ENCODE results near the gene CYSRT1. TPM values are rescaled to one million over a fixed set of nuclear protein-coding genes. Genes with fewer than 3 reads are reported as not detected.
A peak's percentile ranks its signal among the peaks of the same experiment; 100 is the strongest.

Gene CYSRT1, protein sequence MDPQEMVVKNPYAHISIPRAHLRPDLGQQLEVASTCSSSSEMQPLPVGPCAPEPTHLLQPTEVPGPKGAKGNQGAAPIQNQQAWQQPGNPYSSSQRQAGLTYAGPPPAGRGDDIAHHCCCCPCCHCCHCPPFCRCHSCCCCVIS
- 0.55 TPM for polyA plus RNA-seq (2013, experiment 1 of 2; ENCODE audit: insufficient read length)
- polyA plus RNA-seq (2013, experiment 2 of 2; ENCODE audit: insufficient read length): 0.62 TPM

DNA sequence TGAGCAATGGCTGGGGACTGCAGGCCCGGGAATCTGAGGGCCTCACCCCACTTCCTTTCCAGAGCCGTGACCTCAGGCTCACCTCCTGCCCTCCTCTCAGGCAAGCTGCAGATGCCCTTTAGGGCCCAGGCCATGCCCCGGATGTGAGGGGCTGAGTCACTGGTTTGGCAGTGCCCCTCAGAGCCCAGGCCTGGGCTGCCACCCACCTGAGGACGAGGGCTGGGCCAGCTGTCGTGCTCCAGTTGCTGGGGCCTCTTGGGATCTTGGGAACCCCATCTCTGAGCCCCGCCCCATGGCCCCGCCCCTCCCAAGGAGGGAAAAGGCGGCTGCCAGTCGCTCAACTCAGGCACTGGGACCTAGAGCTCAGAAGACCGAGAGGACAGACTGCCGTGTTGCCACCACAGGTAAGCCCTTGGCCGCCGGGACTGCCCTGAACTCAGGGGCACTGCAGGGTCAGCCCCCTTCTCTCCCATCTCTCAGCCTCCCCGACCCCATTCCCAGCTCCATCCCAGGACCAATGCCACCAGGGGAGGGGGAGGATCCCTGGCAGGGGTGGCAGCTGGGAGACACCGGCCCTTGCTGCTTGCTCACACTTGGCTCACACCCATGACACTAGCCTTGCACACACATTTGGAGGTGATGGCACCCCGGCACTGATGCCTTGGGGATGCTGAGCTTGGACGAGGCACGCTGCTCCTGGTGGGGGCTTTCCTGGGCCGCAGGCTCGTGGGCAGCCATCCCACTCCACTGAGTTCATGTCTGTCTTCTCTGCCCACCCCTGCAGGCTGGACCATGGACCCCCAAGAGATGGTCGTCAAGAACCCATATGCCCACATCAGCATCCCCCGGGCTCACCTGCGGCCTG is at the start of gene CYSRT1:
Gene CYSRT1, plus strand, starts transcription at position 345 of the 865 bp plus-strand sequence. Its CDS starts 448 bp downstream, at position 793.
- DNase-seq: no peak

DNA sequence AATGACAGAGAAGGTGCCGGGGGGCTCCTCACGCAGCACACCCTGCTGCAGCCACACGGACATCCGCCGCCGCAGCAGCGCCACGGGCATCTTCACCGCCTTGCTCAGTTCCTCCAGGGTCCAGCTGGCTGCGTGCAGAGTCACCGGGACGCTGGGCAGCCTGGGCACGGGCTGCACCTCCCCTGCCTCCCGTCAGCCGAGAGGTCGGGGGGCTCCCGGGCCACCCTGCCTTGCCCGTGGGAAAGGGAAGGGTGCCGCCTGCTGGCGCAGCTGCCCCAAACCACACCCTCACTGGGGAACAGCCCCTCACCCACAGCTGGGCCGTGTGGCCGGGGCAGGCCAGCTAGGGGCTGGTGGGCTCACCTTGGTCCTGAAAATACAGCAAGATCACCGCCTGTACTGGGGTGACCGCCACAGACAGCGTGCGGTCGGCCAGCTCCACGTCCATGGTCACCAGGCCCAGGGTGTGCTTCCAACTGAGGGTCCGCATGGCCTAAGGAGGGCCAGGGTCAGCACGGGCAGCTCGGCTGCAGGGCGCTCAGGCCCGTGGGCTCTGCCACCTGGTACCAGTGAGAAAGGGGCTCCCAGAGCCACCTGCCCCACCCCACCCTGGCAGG is 49.5 kb upstream of the CYSRT1 start:
- no peak for DNase-seq

DNA sequence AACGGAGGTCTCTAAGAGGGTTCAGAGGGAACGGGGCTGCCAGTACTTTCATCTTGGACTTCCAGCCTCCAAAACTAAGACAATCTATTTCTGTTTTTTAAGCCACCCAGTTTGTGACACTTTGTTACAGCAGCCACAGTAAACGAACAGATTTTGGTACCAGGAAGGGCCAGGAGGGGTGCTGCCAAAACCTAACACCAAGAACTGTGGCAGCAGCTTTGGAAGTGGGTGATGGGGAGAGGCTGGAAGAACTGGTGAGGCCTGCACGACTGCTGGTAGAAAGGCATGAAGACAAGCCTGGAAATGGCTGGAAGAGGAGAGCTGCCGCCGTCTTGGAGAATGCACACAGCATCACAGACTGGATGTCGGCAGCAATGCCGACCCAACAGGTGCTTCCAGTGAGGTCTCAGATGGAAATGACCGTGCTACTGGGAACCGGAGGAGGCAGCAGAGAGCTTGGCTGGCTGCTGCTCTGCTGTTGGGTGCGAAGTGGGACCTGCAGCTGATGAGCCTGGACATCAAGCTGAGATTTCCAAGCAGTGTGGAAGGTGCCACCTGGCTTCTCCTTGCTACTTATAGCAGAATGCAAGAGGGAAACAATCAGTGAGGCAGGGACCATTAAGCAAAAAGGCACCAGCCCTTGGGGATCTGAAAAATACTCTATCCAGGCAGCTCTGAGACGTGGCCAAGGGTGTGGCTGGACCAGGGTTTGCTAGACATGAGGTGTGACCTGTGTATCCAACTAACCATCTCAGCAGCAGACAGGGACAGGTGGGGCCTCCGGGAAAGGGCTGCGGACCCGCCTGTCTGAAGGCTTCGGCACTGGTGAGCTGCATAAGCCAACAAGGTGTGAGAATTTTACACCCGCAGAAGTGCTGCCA is 48.4 kb upstream of the CYSRT1 start:
- DNase-seq: no peak

DNA sequence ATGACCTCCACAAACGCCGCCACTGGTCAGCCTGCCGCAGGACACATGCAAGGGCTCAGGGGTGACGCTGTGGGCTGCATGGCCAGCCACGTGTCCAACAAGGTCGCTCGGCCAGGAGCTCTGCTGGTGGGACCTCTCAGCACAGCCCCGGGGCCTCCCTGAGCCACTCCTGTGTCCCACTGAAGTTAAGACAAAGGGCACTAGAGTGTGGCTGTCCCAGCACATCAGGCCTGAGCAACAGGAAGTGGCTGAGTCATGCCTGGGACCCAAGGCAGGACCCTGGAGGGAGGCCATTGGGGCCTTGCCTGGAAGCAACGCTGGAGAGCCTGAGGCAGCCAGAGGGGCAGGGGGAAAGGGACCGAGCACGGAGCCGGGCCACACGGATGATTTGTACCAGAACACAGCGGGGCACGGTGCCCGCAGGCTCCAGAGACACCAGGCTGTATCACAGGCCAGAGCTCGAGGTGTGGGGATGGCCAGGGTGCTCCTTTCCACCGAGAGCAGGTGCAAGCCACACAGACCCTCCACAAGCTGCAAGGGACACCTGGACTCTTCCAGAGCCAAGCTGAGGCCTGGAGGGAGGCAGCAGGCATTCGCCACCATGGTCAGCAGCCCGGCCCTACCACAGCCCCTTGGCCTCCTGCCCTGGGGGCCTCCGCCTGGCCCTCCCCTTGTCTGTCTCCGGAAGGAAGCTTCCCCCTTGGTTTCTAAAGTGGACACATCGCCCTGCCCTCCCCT is 46.6 kb upstream of the CYSRT1 start:
- no peak for DNase-seq

DNA sequence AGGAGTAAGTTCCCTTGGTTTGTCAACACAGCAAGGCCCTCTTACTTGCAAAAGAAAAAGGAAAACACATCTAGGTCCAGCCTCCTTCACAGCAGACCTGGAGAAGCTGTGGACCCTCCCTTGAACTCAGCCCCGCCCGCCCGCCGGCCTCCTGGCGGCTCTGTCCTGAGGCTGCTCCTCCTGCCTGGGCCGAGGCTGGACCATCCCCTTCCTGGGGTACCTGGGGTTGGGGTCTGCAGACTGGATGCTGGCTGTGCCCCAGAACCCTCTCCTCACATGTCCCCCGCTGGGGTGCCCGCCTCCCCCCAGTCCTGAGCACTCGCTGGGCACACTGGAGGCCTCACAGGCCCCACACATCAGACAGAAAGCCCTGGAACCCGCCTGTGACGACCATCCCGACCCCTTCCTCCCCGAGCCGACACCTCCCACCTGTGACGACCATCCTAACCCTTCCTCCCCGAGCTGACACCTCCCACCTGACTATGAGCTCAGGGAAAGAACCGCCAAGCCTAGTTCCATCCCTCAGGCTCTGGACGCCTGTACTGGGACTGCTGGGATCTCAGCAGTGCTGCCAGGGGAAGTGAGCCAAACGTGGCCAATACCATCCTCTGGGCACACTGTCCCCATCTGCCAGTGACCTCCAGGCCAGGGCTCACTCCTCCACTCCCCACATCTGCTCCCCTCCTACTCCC is 45.9 kb upstream of the CYSRT1 start:
- DNase-seq: no peak

DNA sequence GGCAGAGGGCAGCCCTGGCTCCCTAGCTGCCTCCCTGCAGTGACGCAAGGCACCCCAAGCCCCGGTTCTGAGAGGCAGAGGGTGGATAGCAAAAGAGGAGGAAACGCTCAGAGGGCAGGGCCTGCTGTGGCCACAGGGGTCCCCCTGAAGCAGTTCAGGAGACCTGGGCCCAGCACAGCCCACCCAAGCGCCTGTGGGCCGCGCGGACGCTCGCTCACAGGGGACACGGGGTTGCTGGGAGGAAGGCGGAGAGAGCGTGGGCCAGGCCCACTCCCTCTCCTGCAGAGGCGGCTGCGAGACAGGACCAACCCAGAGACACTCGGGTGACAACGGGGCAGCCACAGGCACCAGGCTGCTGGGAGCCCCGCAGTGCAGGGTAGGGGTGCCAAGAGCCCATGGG is 45.2 kb upstream of the CYSRT1 start:
- no peak for DNase-seq

DNA sequence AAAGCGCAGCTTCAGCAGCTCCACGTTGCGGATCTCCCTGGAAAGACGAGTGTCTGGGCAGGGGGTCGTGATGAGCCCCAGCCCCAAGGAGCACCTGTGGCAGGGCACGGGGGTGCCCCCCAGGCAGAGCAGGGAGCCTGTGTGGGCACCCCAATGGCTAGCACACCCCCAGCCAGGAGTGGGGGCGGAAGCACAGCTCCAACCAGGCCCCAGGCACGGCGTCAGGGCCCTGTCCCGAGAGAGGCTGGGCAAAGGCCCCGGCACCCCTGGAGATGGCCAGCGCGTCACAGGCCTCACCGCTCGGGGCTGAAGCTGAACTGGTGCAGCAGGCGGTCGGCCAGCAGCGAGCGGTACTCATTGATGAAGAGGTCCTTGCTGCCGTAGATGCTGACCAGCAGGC is 44.5 kb upstream of the CYSRT1 start:
- DNase-seq: no peak

DNA sequence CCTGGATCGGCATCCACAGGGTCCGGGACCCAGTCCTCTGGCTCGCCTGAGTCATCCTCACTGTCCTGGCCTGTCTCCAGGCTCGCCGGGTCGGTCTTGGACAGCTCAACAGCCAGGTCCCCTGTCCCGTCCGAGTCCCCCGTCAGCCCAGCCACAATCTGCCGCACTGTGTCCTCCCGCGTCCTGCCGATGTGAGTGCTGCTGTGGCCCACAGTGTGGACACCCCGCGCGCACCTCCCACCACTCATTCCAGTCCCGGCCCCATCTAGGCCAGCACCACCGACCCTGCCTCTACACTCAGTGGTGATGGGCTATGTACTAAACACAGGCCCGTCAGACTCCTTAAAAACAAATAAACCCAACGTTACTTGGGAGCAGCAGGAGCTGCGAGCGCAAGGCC is 43.3 kb upstream of the CYSRT1 start:
- DNase-seq: no peak

DNA sequence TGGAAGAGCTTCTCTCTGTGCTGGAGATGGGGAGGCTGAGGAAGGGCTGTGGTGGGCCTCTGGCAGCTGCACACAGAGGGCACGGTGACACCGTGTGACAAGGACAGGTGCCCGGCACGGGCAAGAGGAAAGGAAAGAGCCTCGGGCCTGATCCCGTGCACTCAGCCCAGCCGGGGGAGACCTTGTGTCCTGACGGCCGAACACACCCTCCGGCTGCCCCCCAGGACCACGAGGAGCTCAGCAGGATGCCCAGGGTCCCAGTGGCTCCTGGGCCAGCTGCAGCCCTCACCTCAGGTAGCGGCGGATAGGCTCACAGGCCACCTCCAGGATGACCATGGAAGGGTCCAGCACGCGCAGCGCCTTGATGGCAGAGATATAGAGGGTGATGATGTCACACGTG is 42.1 kb upstream of the CYSRT1 start:
- no peak for DNase-seq

DNA sequence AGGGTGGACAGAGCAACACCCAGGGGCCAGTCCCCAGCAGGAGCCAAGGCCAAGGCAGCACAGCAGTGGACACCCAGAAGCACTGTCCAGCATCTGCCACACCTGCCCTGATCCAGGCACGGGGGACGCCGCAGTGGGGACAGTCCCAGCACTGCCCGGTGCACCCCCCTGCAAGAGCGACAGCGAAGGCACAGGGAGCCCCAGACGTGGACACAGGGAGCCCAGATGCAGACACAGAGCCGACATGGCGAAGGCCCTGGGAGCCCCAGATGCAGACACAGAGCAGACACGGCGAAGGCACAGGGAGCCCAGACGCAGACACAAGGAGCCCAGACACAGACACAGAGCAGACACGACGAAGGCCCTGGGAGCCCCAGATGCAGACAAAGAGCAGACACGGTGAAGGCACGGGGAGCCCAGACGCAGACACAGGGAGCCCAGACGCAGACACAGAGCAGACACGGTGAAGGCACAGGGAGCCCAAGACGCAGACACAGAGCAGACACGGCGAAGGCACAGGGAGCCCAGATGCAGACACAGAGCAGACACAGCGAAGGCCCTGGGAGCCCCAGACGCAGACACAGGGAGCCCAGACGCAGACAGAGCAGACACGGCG is 40.9 kb upstream of the CYSRT1 start:
- no peak for DNase-seq

DNA sequence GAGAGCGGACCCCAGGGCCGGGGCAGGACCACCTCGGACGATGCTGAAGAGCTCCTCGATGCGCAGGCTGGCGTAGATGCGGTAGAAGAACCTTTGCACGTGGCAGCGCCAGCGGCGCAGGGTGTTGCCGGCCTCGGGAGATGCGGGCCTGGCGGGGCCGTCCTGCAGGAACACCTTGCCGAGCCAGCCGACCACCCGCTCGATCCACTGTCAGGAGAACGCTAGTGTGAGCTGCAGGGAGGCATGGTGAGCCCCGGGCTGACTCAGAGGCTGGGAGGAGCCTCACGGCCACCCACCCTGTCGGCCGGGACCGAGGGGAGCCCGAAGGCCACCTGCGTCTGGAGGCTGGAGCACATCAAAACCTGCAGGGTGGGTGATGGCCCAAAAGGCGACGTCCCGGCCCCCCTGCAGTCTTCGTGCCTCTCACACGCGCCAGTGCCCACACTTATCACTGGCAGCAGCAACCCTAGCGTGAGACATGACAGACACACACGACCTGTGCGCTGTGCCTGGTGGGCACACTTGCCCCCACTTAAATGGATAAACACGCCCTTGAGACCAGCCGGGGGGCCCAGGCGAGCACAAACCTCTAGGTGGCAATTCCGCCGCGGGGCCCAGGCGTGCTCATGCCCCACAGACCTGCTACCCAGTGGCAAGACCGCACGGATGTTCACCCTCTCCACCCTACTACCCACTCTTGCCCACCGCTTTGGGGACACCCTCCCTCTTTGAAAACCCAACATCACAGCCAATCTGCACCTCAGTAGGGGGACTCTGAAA is 39.9 kb upstream of the CYSRT1 start:
- no peak for DNase-seq

DNA sequence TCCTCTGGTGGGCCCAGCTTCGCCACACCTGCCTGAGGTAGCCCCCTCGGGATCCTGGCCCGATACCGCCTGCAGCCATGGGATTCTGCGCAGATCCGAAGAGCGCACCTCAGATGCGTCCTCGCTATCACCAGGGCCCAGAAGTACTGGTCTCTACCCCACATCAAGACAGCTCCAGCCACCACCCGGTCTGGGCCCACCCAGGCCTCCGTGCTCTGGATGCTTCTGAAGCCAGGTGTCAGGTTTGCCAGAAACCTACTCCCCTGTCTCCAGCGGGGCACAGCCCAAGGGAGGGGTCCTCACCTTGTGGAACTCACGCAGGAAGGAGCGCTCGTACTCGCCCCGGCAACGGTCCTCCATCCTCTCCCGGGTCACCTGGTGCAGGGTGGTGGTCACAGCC is 39.1 kb upstream of the CYSRT1 start:
- no peak for DNase-seq

DNA sequence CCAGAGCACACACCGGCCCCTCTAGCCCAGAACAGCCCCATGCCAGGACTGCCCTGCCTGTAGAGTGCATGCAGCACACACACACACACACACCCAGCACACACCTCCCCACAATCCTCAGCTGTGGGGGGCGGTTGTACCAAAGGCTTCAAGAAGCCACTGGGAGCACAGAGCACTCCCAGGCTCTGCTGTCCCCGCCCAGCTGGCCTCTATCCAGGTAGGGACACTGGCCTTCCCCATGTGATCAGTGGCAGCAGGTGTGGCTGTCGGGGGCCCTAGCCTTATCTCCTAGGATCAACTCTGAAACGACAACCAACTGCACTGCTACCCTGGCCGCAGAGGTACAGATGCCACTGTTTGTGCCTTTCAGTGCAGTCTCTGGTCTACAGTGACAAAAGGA is 38.6 kb upstream of the CYSRT1 start:
- DNase-seq: no peak

DNA sequence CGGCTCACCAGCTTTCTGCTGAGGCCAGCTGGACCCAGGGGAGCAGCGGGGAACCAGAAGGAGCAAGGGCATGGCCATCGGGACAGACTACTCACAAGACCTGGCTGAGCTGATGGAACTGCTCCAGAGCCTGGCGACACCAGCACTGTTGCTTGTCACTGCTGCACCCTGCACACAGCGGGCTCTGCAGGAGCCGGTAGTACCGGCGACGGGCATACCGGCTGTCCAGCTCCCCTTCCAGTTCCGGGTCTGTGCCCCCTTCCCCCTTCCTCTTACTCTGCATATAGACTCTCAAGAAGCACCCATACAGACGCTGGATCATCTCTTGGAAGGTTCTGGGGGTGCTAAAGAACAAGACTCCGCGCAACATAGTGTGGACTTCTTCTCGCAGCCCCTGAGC is 37.6 kb upstream of the CYSRT1 start:
- no peak for DNase-seq

DNA sequence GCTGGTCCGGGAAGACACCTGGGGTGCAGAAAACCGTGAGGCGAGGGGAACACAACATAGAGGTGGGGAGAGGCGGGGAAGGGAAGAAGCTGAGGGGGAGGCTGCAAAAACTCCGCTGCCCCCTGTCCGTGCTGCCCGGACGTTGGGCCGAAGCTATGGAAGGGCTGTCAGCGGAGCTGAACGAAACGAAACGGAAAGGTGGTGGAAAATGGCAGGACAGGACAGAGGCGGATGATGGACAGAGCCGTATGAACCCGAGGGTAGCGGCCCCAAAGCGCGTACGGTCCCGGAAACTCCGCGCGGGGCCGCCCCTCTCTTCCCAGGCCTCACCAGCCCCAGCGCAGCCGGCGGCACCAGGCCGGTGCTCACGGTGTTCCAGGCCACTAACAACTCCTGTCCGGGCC is 36.9 kb upstream of the CYSRT1 start:
- no peak for DNase-seq

DNA sequence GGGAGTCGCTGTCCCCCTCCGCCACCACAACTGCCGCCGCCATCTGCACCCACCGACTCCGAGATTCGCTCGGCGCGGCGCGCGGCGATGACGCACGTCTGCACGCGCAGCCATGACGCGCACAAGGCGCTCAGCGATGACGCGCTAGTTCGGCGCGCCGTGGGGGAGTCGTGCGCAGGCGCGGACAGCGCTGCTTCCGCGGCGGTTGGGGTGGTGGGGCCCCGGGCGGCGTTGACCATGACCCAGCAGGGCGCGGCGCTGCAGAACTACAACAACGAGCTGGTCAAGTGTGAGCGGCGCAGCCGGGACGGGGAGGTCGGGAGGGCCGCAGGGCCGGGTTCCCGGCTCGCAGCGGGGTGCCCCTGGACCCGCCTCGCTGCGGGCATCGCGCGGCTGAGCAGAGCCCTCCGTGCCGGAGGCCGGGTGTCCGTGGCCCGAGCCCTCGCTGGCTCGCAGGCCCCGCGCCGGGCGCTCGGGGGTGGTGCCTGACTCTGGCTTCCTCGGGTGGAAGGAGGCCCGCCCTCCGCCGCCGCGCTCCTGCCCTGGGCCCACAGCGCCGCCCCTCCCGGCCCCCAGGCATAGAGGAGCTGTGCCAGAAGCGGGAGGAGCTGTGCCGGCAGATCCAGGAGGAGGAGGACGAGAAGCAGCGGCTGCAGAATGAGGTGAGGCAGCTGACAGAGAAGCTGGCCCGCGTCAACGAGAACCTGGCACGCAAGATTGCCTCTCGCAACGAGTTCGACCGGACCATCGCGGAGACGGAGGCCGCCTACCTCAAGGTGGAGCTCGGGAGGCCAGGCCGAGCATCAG is 36.3 kb upstream of the CYSRT1 start, which contains the start of the genes ANAPC2 and SSNA1:
Gene ANAPC2, minus strand, starts transcription at position 71 of the 807 bp plus-strand sequence. Its CDS starts 28 bp downstream, at position 43.
Gene SSNA1, plus strand, starts transcription at position 187 of the 807 bp plus-strand sequence. Its CDS starts 51 bp downstream, at position 238.
- peak; percentile 91 for DNase-seq

DNA sequence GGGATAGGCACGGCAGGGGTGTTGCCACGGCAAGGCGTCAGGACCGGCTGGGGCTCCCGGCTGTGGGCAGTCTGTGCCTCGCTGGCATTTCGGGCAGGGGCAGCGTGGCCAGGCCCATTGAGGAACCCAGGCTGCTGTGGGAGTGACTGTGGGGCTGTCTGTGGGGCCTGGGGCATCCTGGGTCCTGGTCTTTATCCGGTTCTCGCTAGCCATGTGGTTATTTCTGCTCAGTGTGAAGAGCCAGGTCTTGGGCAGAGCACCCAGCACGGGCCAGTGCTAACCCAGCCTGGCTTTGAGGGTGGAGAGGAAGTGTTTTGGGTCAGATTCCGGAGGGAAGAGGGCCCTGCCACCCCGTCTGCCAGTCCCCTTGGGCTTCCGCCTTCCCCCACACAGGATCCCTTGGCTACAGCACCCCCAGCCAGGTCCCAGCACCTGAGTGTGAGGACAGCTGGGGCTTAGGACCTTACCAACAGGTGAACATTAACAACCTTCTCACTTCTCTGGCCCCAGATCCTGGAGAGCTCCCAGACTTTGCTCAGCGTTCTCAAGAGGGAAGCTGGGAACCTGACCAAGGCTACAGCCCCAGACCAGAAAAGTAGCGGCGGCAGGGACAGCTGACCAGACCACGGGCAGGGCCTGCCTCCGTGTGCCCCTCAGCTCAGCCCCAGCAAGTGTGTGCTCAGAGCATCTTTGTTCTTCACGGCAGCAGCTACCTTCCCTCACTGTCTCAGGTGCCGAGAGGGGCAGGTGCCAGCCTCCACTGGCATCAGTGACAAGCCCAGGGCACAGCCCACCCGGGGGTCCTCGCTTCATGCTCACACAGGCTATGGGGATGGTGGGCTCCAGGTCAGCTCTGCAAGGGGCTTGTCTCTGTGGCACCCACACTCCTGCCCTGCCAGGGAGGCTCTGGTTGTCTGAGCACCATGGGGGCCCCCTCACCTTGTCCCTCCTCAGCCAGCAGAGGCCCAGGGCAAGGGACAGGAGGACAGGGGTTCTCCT is 35.4 kb upstream of the CYSRT1 start:
- no peak for DNase-seq
